Mesenchymal stem cell (in vitro differentiated cells and primary cell): ENCODE measurements around the gene KDM1B.
"Not testable (repeated sequence)": the region's sequence is repeated elsewhere in the genome, so short reads cannot be mapped to it uniquely, and the experiment has no call there.

Experiments
- DNase-seq: peaks from one replicate; pipeline ENCODE4 v3.0.0-alpha.2; 2013
- H2AFZ ChIP-seq: one replicate; pipeline ENCODE4 v1.6.1; 2013; ENCODE audit warnings: low read depth, mild to moderate bottlenecking, control low read depth, inconsistent platforms, low read length, moderate library complexity
- H2AK5ac ChIP-seq: 2 replicates; pipeline ENCODE4 v1.6.1; 2013; ENCODE audit warnings: low read length, moderate library complexity, mild to moderate bottlenecking, inconsistent platforms; ENCODE audit not compliant: severe bottlenecking
- H2BK120ac ChIP-seq: one replicate; pipeline ENCODE4 v1.6.1; 2013; ENCODE audit warnings: low read depth, mild to moderate bottlenecking, inconsistent platforms, low read length, moderate library complexity
- H2BK12ac ChIP-seq, 2 experiments: one replicate each; pipeline ENCODE4 v1.6.1; 2013; ENCODE audit warnings: inconsistent platforms in 2 of 2, low read length in 2 of 2, mild to moderate bottlenecking in 2 of 2, moderate library complexity in 2 of 2, control low read depth in 1 of 2
- H2BK15ac ChIP-seq: one replicate; pipeline ENCODE4 v1.6.1; 2013; ENCODE audit warnings: mild to moderate bottlenecking, low read depth, inconsistent platforms; ENCODE audit not compliant: poor library complexity, severe bottlenecking
- H2BK5ac ChIP-seq: 2 replicates; pipeline ENCODE4 v1.6.1; 2013; ENCODE audit warnings: low read depth, mild to moderate bottlenecking, low read length, control low read depth, inconsistent platforms; ENCODE audit not compliant: poor library complexity, severe bottlenecking
- H3K14ac ChIP-seq, 2 experiments: one replicate each; pipeline ENCODE4 v1.6.1; 2013; ENCODE audit warnings: inconsistent platforms in 2 of 2, low read length in 2 of 2, control low read depth in 1 of 2, mild to moderate bottlenecking in 1 of 2, moderate library complexity in 1 of 2
- H3K18ac ChIP-seq, 2 experiments: one replicate each; pipeline ENCODE4 v1.6.1; 2013; ENCODE audit warnings: inconsistent platforms in 2 of 2, low read length in 2 of 2, control low read depth in 1 of 2, low read depth in 1 of 2, mild to moderate bottlenecking in 1 of 2
- H3K23ac ChIP-seq, 2 experiments: one replicate each; pipeline ENCODE4 v1.6.1; 2013; ENCODE audit warnings: inconsistent platforms in 2 of 2, low read length in 2 of 2, mild to moderate bottlenecking in 2 of 2, moderate library complexity in 2 of 2, control low read depth in 1 of 2
- H3K27ac ChIP-seq: 2 replicates; pipeline ENCODE4 v1.5.1; 2013; ENCODE audit warnings: mild to moderate bottlenecking, moderate library complexity, low read length, control low read depth, inconsistent platforms; ENCODE audit not compliant: poor library complexity, severe bottlenecking
- H3K27me3 ChIP-seq, 2 experiments: 2 replicates each; pipeline versions ENCODE4 v1.6.1 to v1.7.0; 2013; ENCODE audit warnings: low read length in 2 of 2, mild to moderate bottlenecking in 2 of 2, moderate library complexity in 2 of 2, control low read depth in 1 of 2, inconsistent platforms in 1 of 2; ENCODE audit not compliant: control insufficient read depth in 1 of 2, insufficient read depth in 1 of 2
- H3K36me3 ChIP-seq, 2 experiments: 2 replicates each; pipeline versions ENCODE4 v1.6.1 to v1.7.0; 2013; ENCODE audit warnings: low read length in 2 of 2, control low read depth in 1 of 2, inconsistent platforms in 1 of 2, low read depth in 1 of 2, mild to moderate bottlenecking in 1 of 2; ENCODE audit not compliant: insufficient read depth in 2 of 2, control insufficient read depth in 1 of 2
- H3K4ac ChIP-seq, 2 experiments: one replicate each; pipeline ENCODE4 v1.6.1; 2013; ENCODE audit warnings: inconsistent platforms in 2 of 2, low read length in 2 of 2, mild to moderate bottlenecking in 2 of 2, moderate library complexity in 2 of 2, control low read depth in 1 of 2, low read depth in 1 of 2
- H3K4me1 ChIP-seq: 2 replicates; pipeline ENCODE4 v1.6.1; 2013; ENCODE audit warnings: low read depth, low read length, control low read depth; ENCODE audit not compliant: control insufficient read depth, insufficient read depth
- H3K4me2 ChIP-seq: 2 replicates; pipeline ENCODE4 v1.6.1; 2013; ENCODE audit warnings: low read length, mild to moderate bottlenecking, inconsistent platforms; ENCODE audit not compliant: poor library complexity, severe bottlenecking
- H3K4me3 ChIP-seq, 2 experiments: 2 replicates each; pipeline versions ENCODE4 v1.5.1 to v1.7.0; 2013; ENCODE audit warnings: low read length in 2 of 2, mild to moderate bottlenecking in 2 of 2, control low read depth in 1 of 2, low read depth in 1 of 2; ENCODE audit not compliant: insufficient read depth in 1 of 2
- H3K79me1 ChIP-seq: replicated peaks from 2 replicates; pipeline ENCODE4 v1.6.1; 2013; ENCODE audit warnings: mild to moderate bottlenecking, control low read depth, low read length, inconsistent platforms; ENCODE audit not compliant: poor library complexity, severe bottlenecking
- H3K9ac ChIP-seq: 2 replicates; pipeline ENCODE4 v1.7.0; 2013; ENCODE audit warnings: mild to moderate bottlenecking, low read length, moderate library complexity
- H3K9me3 ChIP-seq: 2 replicates; pipeline ENCODE4 v1.7.0; 2013; ENCODE audit warnings: mild to moderate bottlenecking, low read length; ENCODE audit not compliant: control insufficient read depth
- H4K8ac ChIP-seq: one replicate; pipeline ENCODE4 v1.6.1; 2013; ENCODE audit warnings: inconsistent platforms, mild to moderate bottlenecking, low read length, moderate library complexity
- H4K91ac ChIP-seq: one replicate; pipeline ENCODE4 v1.6.1; 2013; ENCODE audit warnings: mild to moderate bottlenecking, low read length, inconsistent platforms
- WGBS: methylation state at CpG from one replicate; pipeline ENCODE4 v1.1.7; 2013; ENCODE audit warnings: mixed read lengths; 5-methylcytosine and 5-hydroxymethylcytosine counted together

KDM1B gene

DNA sequence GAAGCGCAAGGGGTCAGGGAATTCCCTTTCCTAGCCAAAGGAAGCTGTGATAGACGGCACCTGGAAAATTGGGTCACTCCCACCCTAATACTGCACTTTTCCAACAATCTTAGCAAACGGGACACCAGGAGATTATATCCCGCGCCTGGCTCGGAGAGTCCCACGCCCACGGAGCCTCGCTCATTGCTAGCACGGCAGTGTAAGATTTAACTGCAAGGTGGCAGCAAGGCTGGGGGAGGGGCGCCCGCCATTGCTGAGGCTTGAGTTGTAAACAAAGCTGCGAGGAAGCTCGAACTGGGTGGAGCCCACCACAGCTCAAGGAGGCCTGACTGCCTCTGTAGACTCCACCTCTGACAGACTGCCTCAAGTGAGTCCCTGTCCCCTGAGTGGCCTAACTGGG is 73.4 kb downstream of the KDM1B start:
- not testable (repeated sequence) for H2AK5ac ChIP-seq, H3K9ac ChIP-seq, H3K18ac ChIP-seq, H4K91ac ChIP-seq, DNase-seq, H3K4me1 ChIP-seq, H2BK120ac ChIP-seq, H3K9me3 ChIP-seq, H3K4me3 ChIP-seq, H2BK5ac ChIP-seq, H2AFZ ChIP-seq, H3K27me3 ChIP-seq, H2BK12ac ChIP-seq, H4K8ac ChIP-seq, H3K4me2 ChIP-seq, H3K14ac ChIP-seq, H3K4ac ChIP-seq, H2BK15ac ChIP-seq, H3K27ac ChIP-seq, H3K23ac ChIP-seq
- peaks cover 11% of the 10 kb centered on the region for H3K79me1 ChIP-seq
- H3K36me3 ChIP-seq: peaks cover 13 to 61% of the 10 kb centered on the region in 2 experiments
- WGBS: over 99% methylated on average over 14 of the region's 14 CpGs

DNA sequence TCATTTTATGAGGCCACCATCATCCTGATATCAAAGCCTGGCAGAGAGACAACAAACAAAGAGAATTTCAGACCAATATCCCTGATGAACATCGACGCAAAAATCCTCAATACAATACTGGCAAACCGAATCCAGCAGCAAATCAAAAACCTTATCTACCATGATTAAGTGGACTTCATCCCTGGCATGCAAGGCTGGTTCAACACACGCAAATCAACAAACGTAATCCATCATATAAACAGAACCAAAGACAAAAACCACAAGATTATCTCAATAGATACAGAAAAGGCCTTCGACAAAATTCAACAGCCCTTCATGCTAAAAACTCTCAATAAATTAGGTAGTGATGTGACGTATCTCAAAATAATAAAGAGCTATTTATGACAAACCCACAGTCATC is 76.6 kb downstream of the KDM1B start:
- H3K9me3 ChIP-seq, H2BK5ac ChIP-seq, H3K4me3 ChIP-seq, H2BK12ac ChIP-seq, H3K4me2 ChIP-seq, H2BK120ac ChIP-seq, H4K8ac ChIP-seq, H3K18ac ChIP-seq, DNase-seq, H3K9ac ChIP-seq, H2AFZ ChIP-seq, H4K91ac ChIP-seq, H3K27ac ChIP-seq, H3K14ac ChIP-seq, H3K4ac ChIP-seq, H3K4me1 ChIP-seq, H3K27me3 ChIP-seq, H2AK5ac ChIP-seq, H3K23ac ChIP-seq, H2BK15ac ChIP-seq: not testable (repeated sequence)
- 91% methylated on average over 5 of the region's 7 CpGs for WGBS
- H3K36me3 ChIP-seq: peaks cover 11 to 57% of the 10 kb centered on the region in 2 experiments
- peaks cover 12% of the 10 kb centered on the region for H3K79me1 ChIP-seq

DNA sequence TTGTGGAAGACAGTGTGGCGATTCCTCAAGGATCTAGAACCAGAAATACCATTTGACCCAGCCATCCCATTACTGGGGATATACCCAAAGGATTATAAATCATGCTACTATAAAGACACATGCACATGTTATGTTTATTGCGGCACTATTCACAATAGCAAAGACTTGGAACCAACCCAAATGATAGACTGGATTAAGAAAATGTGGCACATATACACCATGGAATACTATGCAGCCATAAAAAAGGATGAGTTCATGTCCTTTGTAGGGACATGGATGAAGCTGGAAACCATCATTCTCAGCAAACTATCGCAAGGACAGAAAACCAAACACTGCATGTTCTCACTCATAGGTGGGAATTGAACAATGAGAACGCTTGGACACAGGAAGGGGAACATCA is 78.5 kb downstream of the KDM1B start:
- 100% methylated on average over 1 of the region's 4 CpGs for WGBS
- H2BK5ac ChIP-seq, H2BK12ac ChIP-seq, H3K4me1 ChIP-seq, H3K9ac ChIP-seq, H3K9me3 ChIP-seq, H3K79me1 ChIP-seq, H3K4me3 ChIP-seq, H3K23ac ChIP-seq, H4K8ac ChIP-seq, H2AK5ac ChIP-seq, H3K18ac ChIP-seq, H2BK120ac ChIP-seq, H2AFZ ChIP-seq, H3K4me2 ChIP-seq, H3K14ac ChIP-seq, H2BK15ac ChIP-seq, H4K91ac ChIP-seq, H3K4ac ChIP-seq, DNase-seq, H3K27me3 ChIP-seq, H3K27ac ChIP-seq: not testable (repeated sequence)
- H3K36me3 ChIP-seq: peaks cover 8 to 55% of the 10 kb centered on the region in 2 experiments

DNA sequence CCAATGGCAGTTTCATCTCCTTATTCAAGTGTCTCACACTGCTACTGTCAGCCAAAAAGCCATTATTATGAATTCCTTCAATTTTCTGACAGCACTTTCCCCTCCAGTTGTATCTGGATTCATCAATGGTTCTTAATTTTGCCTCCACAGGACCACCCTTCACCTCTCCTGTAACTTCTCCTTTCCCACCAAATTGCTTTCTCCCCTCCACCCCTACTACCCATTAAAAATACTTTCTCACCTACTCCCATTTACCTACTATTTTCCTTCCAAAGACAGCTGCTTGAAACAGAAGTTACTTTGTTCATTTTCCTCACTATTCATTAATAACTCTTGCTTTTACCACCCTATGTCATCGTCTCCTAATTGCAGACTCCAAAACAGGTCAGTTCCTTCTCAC is 79.3 kb downstream of the KDM1B start:
- no peak overlapping the region for H3K18ac ChIP-seq
- H2AFZ ChIP-seq: no peak overlapping the region
- H3K4me3 ChIP-seq: no peak overlapping the region
- no peak overlapping the region for H3K23ac ChIP-seq
- WGBS: 89% methylated on average over 1 of the region's 1 CpG
- no peak overlapping the region for H4K8ac ChIP-seq
- H3K4me2 ChIP-seq: no peak overlapping the region
- no peak overlapping the region for H2BK120ac ChIP-seq
- no peak overlapping the region for H2BK15ac ChIP-seq
- H2AK5ac ChIP-seq: no peak overlapping the region
- no peak overlapping the region for H4K91ac ChIP-seq
- H3K4me1 ChIP-seq: no peaks in the 10 kb centered on the region
- no peak overlapping the region for H3K9ac ChIP-seq
- H3K27me3 ChIP-seq: no peaks in the 10 kb centered on the region
- H2BK12ac ChIP-seq: no peak overlapping the region
- H3K27ac ChIP-seq: no peak overlapping the region
- H3K14ac ChIP-seq: no peak overlapping the region
- no peak for DNase-seq
- H3K4ac ChIP-seq: no peak overlapping the region
- peaks cover 8% of the 10 kb centered on the region for H3K9me3 ChIP-seq
- no peak overlapping the region for H2BK5ac ChIP-seq
- peaks cover 9 to 53% of the 10 kb centered on the region in 2 experiments for H3K36me3 ChIP-seq
- H3K79me1 ChIP-seq: peaks cover 2% of the 10 kb centered on the region
